Stimulated activated effector memory CD8-positive, alpha-beta T cell treated with anti-CD3 and anti-CD28 coated beads, Interleukin-12 subunit alpha, Interleukin-12 subunit beta, amount 100 ng/mL, for 72 hours (primary cell): ENCODE results near the gene KCNH3.

Experiments used
- ATAC-seq: fragments of 150-1000 bp; cut with Tn5 transposase; 2 replicates; pipeline ENCODE4 v1.10.0; 2021
- DNase-seq, 2 donors: peaks; one replicate each; pipeline ENCODE4 v3.0.0; 2021 to 2022; ENCODE audit warnings: low spot score in 2 of 2
- H3K27ac Mint-ChIP-seq: one replicate; pipeline ENCODE4 v1.8.0; 2022; ENCODE audit warnings: mild to moderate bottlenecking, mixed read lengths
- H3K36me3 Mint-ChIP-seq: one replicate; pipeline ENCODE4 v1.8.0; 2022; ENCODE audit warnings: mild to moderate bottlenecking, mixed read lengths
- H3K4me1 Mint-ChIP-seq: one replicate; pipeline ENCODE4 v1.8.0; 2022; ENCODE audit warnings: mixed read lengths
- H3K4me3 Mint-ChIP-seq: one replicate; pipeline ENCODE4 v1.8.0; 2022; ENCODE audit warnings: mild to moderate bottlenecking, mixed read lengths
- H3K9me3 Mint-ChIP-seq: one replicate; pipeline ENCODE4 v1.8.0; 2022; ENCODE audit warnings: mixed read lengths

Gene KCNH3

GRCh38 chr12:49559011-49559675 is 20.3 kb downstream of the KCNH3 start:
- peak overlapping the region; percentile 45 for H3K27ac Mint-ChIP-seq
- peaks cover 65% of the 10 kb centered on the region for H3K36me3 Mint-ChIP-seq

GRCh38 chr12:49560695-49561094 is 21.9 kb downstream of the KCNH3 start:
- no peaks in the 10 kb centered on the region for H3K9me3 Mint-ChIP-seq
- no peak overlapping the region for H3K4me3 Mint-ChIP-seq
- peak overlapping the region; percentile 13 for H3K27ac Mint-ChIP-seq
- ATAC-seq (no peak), DNase-seq (no peak)
- H3K36me3 Mint-ChIP-seq, result peaks cover 80% of the 10 kb centered on the region
- H3K4me1 Mint-ChIP-seq, result peaks cover 28% of the 10 kb centered on the region

More at GRCh38 chr12:49559011-49559675, 20.3 kb downstream of the KCNH3 start:
- H3K4me1 Mint-ChIP-seq, result peaks cover 12% of the 10 kb centered on the region
- no peak overlapping the region for H3K4me3 Mint-ChIP-seq
- DNase-seq, result no peak
- H3K9me3 Mint-ChIP-seq, result no peaks in the 10 kb centered on the region
- ATAC-seq, result no peak

GRCh38 chr12:49562233-49562632 is 23.4 kb downstream of the KCNH3 start:
- H3K36me3 Mint-ChIP-seq, result peaks cover 85% of the 10 kb centered on the region
- DNase-seq, result no peak
- peak overlapping the region; percentile 13 for H3K27ac Mint-ChIP-seq
- no peak overlapping the region for H3K4me3 Mint-ChIP-seq
- no peak for ATAC-seq
- no peaks in the 10 kb centered on the region for H3K9me3 Mint-ChIP-seq
- peaks cover 33% of the 10 kb centered on the region for H3K4me1 Mint-ChIP-seq

- Mint-ChIP-seq H3K9me3 (no peaks in the 10 kb centered on the region), H3K27ac (no peak overlapping the region), H3K4me1 (peaks cover 39% of the 10 kb centered on the region), H3K36me3 (peaks cover 88% of the 10 kb centered on the region), H3K4me3 (no peak overlapping the region)
- ATAC-seq (no peak), DNase-seq (no peak)
Observed at GRCh38 chr12:49562831-49563230, 24.0 kb downstream of the KCNH3 start.

- DNase-seq, result no peak
- Mint-ChIP-seq H3K36me3 (peaks cover 82% of the 10 kb centered on the region), H3K4me3 (no peak overlapping the region)
Observed at GRCh38 chr12:49563951-49564685, 25.3 kb downstream of the KCNH3 start.

GRCh38 chr12:49564686-49565405 is 26.0 kb downstream of the KCNH3 start:
- DNase-seq (no peak), ATAC-seq (no peak)
- H3K4me1 Mint-ChIP-seq, result peaks cover 50% of the 10 kb centered on the region

More at GRCh38 chr12:49563951-49564685, 25.3 kb downstream of the KCNH3 start:
- peak overlapping the region; percentile 81 for H3K27ac Mint-ChIP-seq
- peaks cover 50% of the 10 kb centered on the region for H3K4me1 Mint-ChIP-seq
- no peak for ATAC-seq
- H3K9me3 Mint-ChIP-seq, result no peaks in the 10 kb centered on the region

GRCh38 chr12:49565406-49566265 is 26.8 kb downstream of the KCNH3 start:
- Mint-ChIP-seq H3K36me3 (peaks cover 66% of the 10 kb centered on the region), H3K9me3 (no peaks in the 10 kb centered on the region), H3K27ac (peak overlapping the region; percentile 81), H3K4me1 (peaks cover 52% of the 10 kb centered on the region), H3K4me3 (peak overlapping the region; percentile 98)
- ATAC-seq (no peak), DNase-seq (no peak)

More at GRCh38 chr12:49564686-49565405, 26.0 kb downstream of the KCNH3 start:
- H3K9me3 Mint-ChIP-seq, result no peaks in the 10 kb centered on the region
- peak overlapping the region; percentile 98 for H3K4me3 Mint-ChIP-seq
- peak overlapping the region; percentile 81 for H3K27ac Mint-ChIP-seq
- H3K36me3 Mint-ChIP-seq, result peaks cover 74% of the 10 kb centered on the region

GRCh38 chr12:49566361-49566760 is 27.5 kb downstream of the KCNH3 start:
- no peak overlapping the region for H3K27ac Mint-ChIP-seq
- H3K4me3 Mint-ChIP-seq, result peak overlapping the region; percentile 98
- H3K4me1 Mint-ChIP-seq, result peaks cover 54% of the 10 kb centered on the region
- DNase-seq (no peak), ATAC-seq (no peak)
- H3K9me3 Mint-ChIP-seq, result no peaks in the 10 kb centered on the region
- H3K36me3 Mint-ChIP-seq, result peaks cover 59% of the 10 kb centered on the region

- no peaks in the 10 kb centered on the region for H3K9me3 Mint-ChIP-seq
- peak overlapping the region; percentile 98 for H3K4me3 Mint-ChIP-seq
- peaks cover 62% of the 10 kb centered on the region for H3K4me1 Mint-ChIP-seq
- peak; percentile 26 for ATAC-seq
- H3K36me3 Mint-ChIP-seq, result peaks cover 50% of the 10 kb centered on the region
- H3K27ac Mint-ChIP-seq, result peak overlapping the region; percentile 99
- DNase-seq, result no peak
Observed at GRCh38 chr12:49567302-49567610, 28.4 kb downstream of the KCNH3 start.

GRCh38 chr12:49567611-49568441 is 29.0 kb downstream of the KCNH3 start, which contains the start of gene MCRS1:
MCRS1 (minus strand) TSS chr12:49568142; CDS start chr12:49566731, 1,411 bp downstream.
- DNase-seq, result peak; percentile 85 to 95
- H3K27ac Mint-ChIP-seq, result peak within 1 kb of the TSS; percentile 99

GRCh38 chr12:49568442-49569162 is 29.8 kb downstream of the KCNH3 start:
- H3K36me3 Mint-ChIP-seq, result peaks cover 40% of the 10 kb centered on the region
- H3K4me1 Mint-ChIP-seq, result peaks cover 62% of the 10 kb centered on the region
- H3K4me3 Mint-ChIP-seq, result peak overlapping the region; percentile 98
- peak overlapping the region; percentile 99 for H3K27ac Mint-ChIP-seq
- DNase-seq (no peak), ATAC-seq (peak; percentile 51)
- H3K9me3 Mint-ChIP-seq, result no peaks in the 10 kb centered on the region

More at GRCh38 chr12:49567611-49568441, 29.0 kb downstream of the KCNH3 start, which contains the start of gene MCRS1:
- peak within 1 kb of the TSS; percentile 98 for H3K4me3 Mint-ChIP-seq
- H3K4me1 Mint-ChIP-seq, result peaks cover 62% of the 10 kb centered on the region
- no peaks in the 10 kb centered on the region for H3K9me3 Mint-ChIP-seq
- peak; percentile 92 for ATAC-seq
- peaks cover 44% of the 10 kb centered on the region for H3K36me3 Mint-ChIP-seq

- no peak overlapping the region for H3K4me3 Mint-ChIP-seq
- ATAC-seq, result no peak
- H3K4me1 Mint-ChIP-seq, result peaks cover 39% of the 10 kb centered on the region
- peaks cover 21% of the 10 kb centered on the region for H3K36me3 Mint-ChIP-seq
- DNase-seq, result no peak
- H3K27ac Mint-ChIP-seq, result peak overlapping the region; percentile 17
- no peaks in the 10 kb centered on the region for H3K9me3 Mint-ChIP-seq
Observed at GRCh38 chr12:49577589-49578315, 38.9 kb downstream of the KCNH3 start.
